Endodermal cell (in vitro differentiated cells): ENCODE data around the gene COMMD10. TPM values are rescaled to one million over a fixed set of nuclear protein-coding genes. Genes with fewer than 3 reads are reported as not detected.

Experiments used
- DNase-seq: peaks from one replicate; pipeline ENCODE4 v3.0.0-alpha.2; 2017
- H3K27ac ChIP-seq: 2 replicates; pipeline ENCODE4 v1.5.1; 2013; ENCODE audit warnings: mild to moderate bottlenecking, low read depth, low read length, moderate library complexity
- H3K27me3 ChIP-seq: 2 replicates; pipeline ENCODE4 v1.6.1; 2013; ENCODE audit warnings: mild to moderate bottlenecking, low read length, moderate library complexity; ENCODE audit not compliant: insufficient read depth, control insufficient read depth, poor library complexity, severe bottlenecking
- H3K36me3 ChIP-seq: 2 replicates; pipeline ENCODE4 v1.7.0; 2013; ENCODE audit warnings: mild to moderate bottlenecking, low read length, moderate library complexity; ENCODE audit not compliant: control insufficient read depth, insufficient read depth
- H3K4me1 ChIP-seq: one replicate; pipeline ENCODE4 v1.7.0; 2013; ENCODE audit warnings: low read length; ENCODE audit not compliant: control insufficient read depth, insufficient read depth
- H3K4me3 ChIP-seq: 2 replicates; pipeline ENCODE4 v1.5.1; 2013; ENCODE audit warnings: mild to moderate bottlenecking, low read length, moderate library complexity
- H3K9ac ChIP-seq: 2 replicates; pipeline ENCODE4 v1.6.1; 2013; ENCODE audit warnings: mild to moderate bottlenecking, low read length, moderate library complexity; ENCODE audit not compliant: poor library complexity, severe bottlenecking; ENCODE audit errors: extremely low read depth
- H3K9me3 ChIP-seq: 2 replicates; pipeline ENCODE4 v1.6.1; 2013; ENCODE audit warnings: mild to moderate bottlenecking, low read length, moderate library complexity; ENCODE audit not compliant: control insufficient read depth
- H3K27ac Mint-ChIP-seq: 2 replicates; pipeline ENCODE4 v1.8.0; 2020; ENCODE audit warnings: mixed read lengths
- H3K27me3 Mint-ChIP-seq: 2 replicates; pipeline ENCODE4 v1.8.0; 2021; ENCODE audit warnings: mild to moderate bottlenecking, mixed read lengths; ENCODE audit not compliant: insufficient read depth
- H3K36me3 Mint-ChIP-seq: 2 replicates; pipeline ENCODE4 v1.8.0; 2020; ENCODE audit warnings: low read depth, mixed read lengths
- H3K4me1 Mint-ChIP-seq: 2 replicates; pipeline ENCODE4 v1.8.0; 2020; ENCODE audit warnings: mixed read lengths
- H3K4me3 Mint-ChIP-seq: 2 replicates; pipeline ENCODE4 v1.8.0; 2020; ENCODE audit warnings: mild to moderate bottlenecking, moderate library complexity, mixed read lengths
- H3K9me3 Mint-ChIP-seq: 2 replicates; pipeline ENCODE4 v1.8.0; 2020; ENCODE audit warnings: mild to moderate bottlenecking, mixed read lengths
- WGBS, 2 experiments: methylation state at CpG; one replicate each; pipeline versions ENCODE4 v1.1.5 to v1.1.7; 2013; ENCODE audit warnings: missing lambda C conversion rate in 2 of 2, mixed read lengths in 1 of 2; ENCODE audit not compliant: insufficient coverage in 1 of 2, insufficient read length in 1 of 2; 5-methylcytosine and 5-hydroxymethylcytosine counted together
- total RNA-seq, 2 donors: library from RNA; stranded (reverse); fragmentation: NEBNext Ultra II Directional in 1 of 2; extraction: Animal tissue kit (Norgen Biotek cat#: 25700) in 1 of 2; gene quantifications; 2 replicates in 1 of 2; 3 replicates in 1 of 2; pipeline ENCODE4 v1.2.1, GENCODE V29; 2021
- TF ChIP-seq, protein P1 (sequence below): fragments of 200-600 bp; sonication (generic); conservative IDR thresholded peaks from 2 replicates; pipeline ENCODE4 v1.5.0; 2021; ENCODE audit warnings: antibody characterized with exemption, mild to moderate bottlenecking

COMMD10 gene
- total RNA-seq, 2 donors from 2014 or later = 25.3 to 29.8 TPM

DNA sequence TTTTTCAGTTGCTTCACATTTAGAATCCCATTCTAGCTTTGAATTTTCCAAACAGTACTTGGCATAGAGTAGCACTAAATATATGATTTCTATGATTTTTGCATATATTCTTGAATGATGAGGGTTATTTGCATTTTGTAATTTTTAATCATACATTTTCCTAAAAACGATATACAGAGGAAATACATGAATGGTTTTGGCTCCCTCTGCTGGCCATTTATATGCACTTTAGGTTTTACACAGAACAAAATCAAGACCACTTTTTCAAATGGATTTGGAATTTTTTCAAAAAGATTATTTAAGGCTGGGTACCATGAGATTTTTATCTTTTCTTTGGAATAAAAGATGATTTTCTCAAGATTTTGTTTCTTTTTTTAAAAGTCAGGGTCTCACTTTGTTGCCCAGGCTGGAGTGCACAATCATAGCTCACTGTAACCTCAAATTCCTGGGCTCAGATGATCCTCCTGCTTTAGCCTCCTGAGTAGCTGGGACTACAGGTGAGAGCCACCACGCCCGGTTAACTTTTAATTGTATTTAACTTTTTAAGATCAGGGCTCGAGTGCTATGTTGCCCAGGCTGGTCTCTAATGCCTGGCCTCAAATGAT, 16.7 kb upstream of the COMMD10 start:
- Histone ChIP-seq H3K4me1 (no peaks in the 10 kb centered on the region), H3K9me3 (no peaks in the 10 kb centered on the region), H3K4me3 (no peak overlapping the region), H3K27ac (no peak overlapping the region), H3K27me3 (no peaks in the 10 kb centered on the region), H3K9ac (no peak overlapping the region), H3K36me3 (no peaks in the 10 kb centered on the region)
- Mint-ChIP-seq H3K36me3 (no peaks in the 10 kb centered on the region), H3K4me1 (peaks cover 4% of the 10 kb centered on the region), H3K9me3 (no peaks in the 10 kb centered on the region), H3K4me3 (no peak overlapping the region), H3K27ac (no peak overlapping the region), H3K27me3 (no peaks in the 10 kb centered on the region)
- TF ChIP-seq, protein P1, sequence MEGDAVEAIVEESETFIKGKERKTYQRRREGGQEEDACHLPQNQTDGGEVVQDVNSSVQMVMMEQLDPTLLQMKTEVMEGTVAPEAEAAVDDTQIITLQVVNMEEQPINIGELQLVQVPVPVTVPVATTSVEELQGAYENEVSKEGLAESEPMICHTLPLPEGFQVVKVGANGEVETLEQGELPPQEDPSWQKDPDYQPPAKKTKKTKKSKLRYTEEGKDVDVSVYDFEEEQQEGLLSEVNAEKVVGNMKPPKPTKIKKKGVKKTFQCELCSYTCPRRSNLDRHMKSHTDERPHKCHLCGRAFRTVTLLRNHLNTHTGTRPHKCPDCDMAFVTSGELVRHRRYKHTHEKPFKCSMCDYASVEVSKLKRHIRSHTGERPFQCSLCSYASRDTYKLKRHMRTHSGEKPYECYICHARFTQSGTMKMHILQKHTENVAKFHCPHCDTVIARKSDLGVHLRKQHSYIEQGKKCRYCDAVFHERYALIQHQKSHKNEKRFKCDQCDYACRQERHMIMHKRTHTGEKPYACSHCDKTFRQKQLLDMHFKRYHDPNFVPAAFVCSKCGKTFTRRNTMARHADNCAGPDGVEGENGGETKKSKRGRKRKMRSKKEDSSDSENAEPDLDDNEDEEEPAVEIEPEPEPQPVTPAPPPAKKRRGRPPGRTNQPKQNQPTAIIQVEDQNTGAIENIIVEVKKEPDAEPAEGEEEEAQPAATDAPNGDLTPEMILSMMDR = peak; percentile 94
- 22 to 46% methylated on average over 3 to 4 of the region's 4 CpGs for WGBS, 2 experiments
- DNase-seq = no peak

DNA sequence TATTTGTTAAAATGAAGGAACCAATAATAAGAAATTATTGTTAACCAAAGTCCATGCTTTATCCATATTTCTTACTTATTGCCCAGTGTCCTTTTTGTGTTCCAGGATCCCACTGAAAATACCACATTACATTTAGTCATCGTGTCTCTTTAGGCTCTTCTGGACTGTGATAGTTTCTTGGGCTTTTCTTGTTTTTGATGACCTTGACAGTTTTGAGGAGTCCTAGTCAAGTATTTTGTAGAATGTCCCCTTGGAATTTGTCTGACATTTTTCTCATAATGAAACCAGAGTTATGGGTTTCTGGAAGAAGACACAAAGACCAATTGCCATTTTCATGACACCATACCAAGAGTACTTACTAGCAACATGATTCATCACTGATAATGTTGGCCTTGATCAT, 13.6 kb upstream of the COMMD10 start:
- H3K27me3 ChIP-seq = no peaks in the 10 kb centered on the region
- Mint-ChIP-seq H3K36me3 (no peaks in the 10 kb centered on the region), H3K9me3 (no peaks in the 10 kb centered on the region), H3K27me3 (no peaks in the 10 kb centered on the region), H3K4me1 (peaks cover 4% of the 10 kb centered on the region), H3K27ac (no peak overlapping the region), H3K4me3 (no peak overlapping the region)
- H3K27ac ChIP-seq = no peak overlapping the region
- 94% methylated on average over 1 of the region's 1 CpG; no CpG with 5 or more reads in 1 of the 2 experiments for WGBS, 2 experiments
- no peak for DNase-seq
- no peak overlapping the region for H3K4me3 ChIP-seq
- H3K9ac ChIP-seq = no peak overlapping the region
- no peaks in the 10 kb centered on the region for H3K9me3 ChIP-seq
- TF ChIP-seq, protein P1 = no peak
- no peaks in the 10 kb centered on the region for H3K4me1 ChIP-seq
- no peaks in the 10 kb centered on the region for H3K36me3 ChIP-seq

- no peaks in the 10 kb centered on the region for H3K36me3 ChIP-seq
- H3K36me3 Mint-ChIP-seq = no peaks in the 10 kb centered on the region
- no peak for DNase-seq
- peaks cover 3% of the 10 kb centered on the region for H3K4me1 Mint-ChIP-seq
- H3K27ac ChIP-seq = no peak overlapping the region
- TF ChIP-seq, protein P1 = no peak
- no peak overlapping the region for H3K9ac ChIP-seq
- H3K4me3 Mint-ChIP-seq = no peak overlapping the region
- no peaks in the 10 kb centered on the region for H3K9me3 ChIP-seq
- WGBS, 2 experiments = 87 to 88% methylated on average over 3 to 6 of the region's 6 CpGs
- no peaks in the 10 kb centered on the region for H3K4me1 ChIP-seq
- H3K27ac Mint-ChIP-seq = no peak overlapping the region
- H3K27me3 Mint-ChIP-seq = no peaks in the 10 kb centered on the region
- no peaks in the 10 kb centered on the region for H3K27me3 ChIP-seq
- no peak overlapping the region for H3K4me3 ChIP-seq
- H3K9me3 Mint-ChIP-seq = no peaks in the 10 kb centered on the region
These were observed 9.5 kb upstream of the COMMD10 start for GRCh38 chr5:116075191-116075831.
